ENCODE data around the gene SLC22A16.
A peak's percentile ranks its signal among the peaks of the same experiment; 100 is the strongest.

Gene SLC22A16

DNA sequence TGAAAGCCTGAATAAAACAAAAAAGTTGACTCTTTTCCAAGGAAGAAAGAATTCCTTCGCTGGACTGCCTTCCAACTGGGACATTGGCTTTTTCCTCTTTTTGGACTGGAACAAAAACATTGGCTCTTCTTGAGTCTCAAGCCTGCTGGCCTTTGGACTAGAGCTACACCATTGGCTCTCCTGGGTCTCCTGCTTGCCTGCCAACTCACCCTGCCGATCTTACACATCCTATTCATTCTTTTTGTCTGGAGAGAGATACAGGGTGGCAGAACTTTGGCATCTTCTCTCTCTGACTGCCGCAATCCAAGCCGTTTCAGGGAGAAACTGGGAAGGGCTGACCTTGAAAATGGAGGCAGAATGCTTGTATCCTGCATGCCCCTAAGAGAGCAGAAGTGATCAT is 81.2 kb downstream of the SLC22A16 start:
- no peak for TF ChIP-seq POLR2A (IDR thresholded peaks at IDR 0.05; ENCODE audit: low read depth, low read length)
- no peak for TF ChIP-seq TAF1 (IDR thresholded peaks at IDR 0.05; ENCODE audit: borderline replicate concordance, low read depth, low read length)
- TF ChIP-seq POLR2AphosphoS5 (IDR thresholded peaks at IDR 0.05; ENCODE audit: low read depth, low read length): no peak
- FAIRE-seq: no peak
- DNase-seq (ENCODE audit: insufficient read length): no peak

DNA sequence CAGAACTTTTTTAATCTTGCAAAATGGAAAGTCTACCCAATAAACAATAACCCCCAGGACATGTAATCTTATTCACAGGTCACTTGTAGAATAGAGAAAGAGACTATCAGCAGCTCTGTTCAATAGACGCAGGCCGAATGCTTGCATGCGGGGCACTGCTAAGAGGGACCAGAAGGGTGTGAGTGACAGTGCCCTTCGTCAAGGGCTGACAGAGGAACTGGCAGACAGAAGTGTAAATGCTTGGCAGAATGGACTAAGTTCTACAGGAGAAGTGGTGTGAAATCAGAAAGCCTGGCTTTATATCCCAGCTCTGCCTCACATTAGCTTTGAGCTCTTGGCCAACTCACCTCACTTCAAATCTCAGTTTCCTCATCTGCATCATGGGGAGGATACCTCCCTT is 82.0 kb downstream of the SLC22A16 start:
- no peak for DNase-seq (ENCODE audit: insufficient read length)
- FAIRE-seq: no peak
- no peak for TF ChIP-seq POLR2A (IDR thresholded peaks at IDR 0.05; ENCODE audit: low read depth, low read length)
- no peak for TF ChIP-seq POLR2AphosphoS5 (IDR thresholded peaks at IDR 0.05; ENCODE audit: low read depth, low read length)
- TF ChIP-seq TAF1 (IDR thresholded peaks at IDR 0.05; ENCODE audit: borderline replicate concordance, low read depth, low read length): no peak

DNA sequence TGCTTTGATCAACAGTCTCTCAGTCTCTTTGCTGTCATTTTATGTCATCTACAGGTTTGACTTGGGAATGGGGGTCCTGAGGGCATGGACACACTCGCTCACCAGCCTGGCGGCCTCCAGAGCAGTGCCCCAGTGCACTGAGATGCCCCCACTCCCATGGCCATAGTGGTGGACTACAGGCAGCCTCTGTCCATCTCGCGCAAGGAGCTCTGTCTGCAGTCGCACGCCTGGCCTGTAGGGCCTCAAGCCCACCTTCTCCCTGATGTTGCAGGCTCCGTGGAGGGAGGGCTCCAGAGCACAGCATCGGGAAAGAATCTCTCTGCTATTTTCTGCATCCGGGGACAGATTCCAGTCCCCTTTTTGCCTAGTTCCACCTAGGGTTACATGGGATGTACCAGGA is 83.7 kb downstream of the SLC22A16 start:
- TF ChIP-seq POLR2AphosphoS5 (IDR thresholded peaks at IDR 0.05; ENCODE audit: low read depth, low read length) (no peak), TAF1 (IDR thresholded peaks at IDR 0.05; ENCODE audit: borderline replicate concordance, low read depth, low read length) (no peak), POLR2A (IDR thresholded peaks at IDR 0.05; ENCODE audit: low read depth, low read length) (no peak)
- no peak for FAIRE-seq

DNA sequence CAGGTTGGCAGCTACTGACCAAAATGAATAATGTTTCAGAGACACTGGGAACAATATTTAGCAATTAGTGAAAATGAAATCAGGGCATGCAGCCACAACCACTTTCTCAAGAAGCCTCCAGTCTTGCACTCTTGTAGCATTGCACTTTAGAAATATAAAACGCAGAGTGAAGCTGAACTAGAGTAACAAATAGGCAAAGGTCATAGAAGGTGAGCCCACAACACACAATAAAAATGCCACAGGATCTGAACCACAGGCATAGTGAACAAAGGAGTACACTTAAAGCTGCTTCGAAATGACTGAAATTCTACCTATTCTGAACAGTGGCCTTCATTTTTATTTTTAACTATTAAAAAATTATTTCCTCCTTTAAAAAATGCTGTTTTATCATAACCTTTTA is 86.0 kb downstream of the SLC22A16 start:
- TF ChIP-seq POLR2A (IDR thresholded peaks at IDR 0.05; ENCODE audit: low read depth, low read length) (no peak), POLR2AphosphoS5 (IDR thresholded peaks at IDR 0.05; ENCODE audit: low read depth, low read length) (no peak), TAF1 (IDR thresholded peaks at IDR 0.05; ENCODE audit: borderline replicate concordance, low read depth, low read length) (no peak)
- FAIRE-seq (peak; percentile 71), DNase-seq (ENCODE audit: insufficient read length) (no peak)

More for the DNA sequence above, 83.7 kb downstream of the SLC22A16 start:
- no peak for DNase-seq (ENCODE audit: insufficient read length)

DNA sequence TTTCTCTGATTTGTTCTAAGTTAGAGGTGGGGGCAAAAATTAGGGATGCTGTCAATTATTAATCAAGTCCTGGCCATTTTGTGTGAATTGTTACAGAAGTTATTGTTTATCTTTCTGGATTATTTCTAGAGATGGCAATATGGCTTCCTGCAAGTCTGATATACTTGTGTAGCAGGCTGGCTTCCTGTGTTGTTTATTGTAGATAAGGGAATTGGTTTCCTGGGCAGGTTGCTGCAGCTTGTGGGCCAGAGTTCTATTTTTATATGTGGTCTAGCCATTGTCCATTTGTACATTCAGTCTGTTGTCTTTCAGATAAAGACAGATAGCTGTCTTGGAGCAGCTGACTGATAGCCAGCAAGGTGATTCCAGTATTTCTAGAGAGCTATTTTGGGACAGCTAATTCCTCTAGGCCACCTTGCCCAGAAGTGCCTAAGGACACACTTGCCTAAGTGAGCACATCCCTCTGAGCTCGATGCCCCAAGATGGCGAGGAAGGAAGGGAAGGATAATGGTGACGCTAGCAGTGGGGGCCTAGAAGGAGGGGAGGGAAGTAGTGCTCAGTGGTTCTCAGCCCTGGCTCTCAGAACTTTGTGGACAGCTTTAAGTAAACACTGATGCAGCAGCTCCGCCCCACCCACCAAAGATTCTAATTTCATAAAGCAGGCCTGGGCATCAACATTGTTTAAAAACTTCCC is 86.6 kb downstream of the SLC22A16 start:
- no peak for FAIRE-seq
- no peak for TF ChIP-seq POLR2AphosphoS5 (IDR thresholded peaks at IDR 0.05; ENCODE audit: low read depth, low read length)
- TF ChIP-seq TAF1 (IDR thresholded peaks at IDR 0.05; ENCODE audit: borderline replicate concordance, low read depth, low read length): no peak
- TF ChIP-seq POLR2A (IDR thresholded peaks at IDR 0.05; ENCODE audit: low read depth, low read length): no peak
- DNase-seq (ENCODE audit: insufficient read length): no peak

DNA sequence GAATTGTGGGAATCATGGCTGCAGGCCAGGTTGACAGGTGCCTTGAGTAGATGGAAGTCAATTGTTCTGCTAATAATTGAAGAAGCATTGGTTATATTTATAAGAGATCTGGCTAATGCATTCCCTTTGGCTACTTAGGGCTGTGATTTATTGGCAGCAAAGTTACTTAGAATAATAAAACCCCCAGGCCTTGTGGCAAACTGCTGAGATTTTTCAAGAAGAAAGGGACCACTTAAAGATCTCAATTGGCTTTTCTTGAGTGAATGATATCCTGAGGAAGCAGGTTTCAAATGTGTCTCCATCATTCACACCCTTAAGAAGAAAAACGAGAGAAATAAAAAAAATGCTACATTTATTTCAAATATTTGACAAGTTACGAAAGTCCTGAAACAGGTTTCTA is 88.4 kb downstream of the SLC22A16 start:
- no peak for DNase-seq (ENCODE audit: insufficient read length)
- FAIRE-seq: no peak
- no peak for TF ChIP-seq POLR2A (IDR thresholded peaks at IDR 0.05; ENCODE audit: low read depth, low read length)
- no peak for TF ChIP-seq POLR2AphosphoS5 (IDR thresholded peaks at IDR 0.05; ENCODE audit: low read depth, low read length)
- no peak for TF ChIP-seq TAF1 (IDR thresholded peaks at IDR 0.05; ENCODE audit: borderline replicate concordance, low read depth, low read length)

DNA sequence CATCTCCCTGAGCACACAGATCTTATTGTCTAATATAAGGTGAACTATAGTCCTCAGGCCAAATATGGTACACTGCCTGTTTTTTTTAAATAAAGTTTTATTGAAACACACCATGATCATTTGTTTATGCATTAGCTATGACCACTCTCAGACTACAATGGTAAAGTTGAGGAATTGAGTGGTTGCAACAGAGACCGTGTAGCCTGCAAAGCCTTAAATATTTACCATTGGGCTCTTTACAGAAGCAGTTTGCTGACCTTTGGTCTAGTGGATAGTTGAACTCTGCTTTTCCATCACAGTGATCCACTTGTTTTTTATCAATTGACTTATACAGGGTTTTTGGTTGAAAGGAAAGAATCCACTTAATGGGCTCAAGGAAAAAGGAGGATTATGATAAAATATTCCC is 91.0 kb downstream of the SLC22A16 start:
- no peak for TF ChIP-seq TAF1 (IDR thresholded peaks at IDR 0.05; ENCODE audit: borderline replicate concordance, low read depth, low read length)
- no peak for TF ChIP-seq POLR2AphosphoS5 (IDR thresholded peaks at IDR 0.05; ENCODE audit: low read depth, low read length)
- TF ChIP-seq POLR2A (IDR thresholded peaks at IDR 0.05; ENCODE audit: low read depth, low read length): no peak
- DNase-seq (ENCODE audit: insufficient read length) (no peak), FAIRE-seq (no peak)

DNA sequence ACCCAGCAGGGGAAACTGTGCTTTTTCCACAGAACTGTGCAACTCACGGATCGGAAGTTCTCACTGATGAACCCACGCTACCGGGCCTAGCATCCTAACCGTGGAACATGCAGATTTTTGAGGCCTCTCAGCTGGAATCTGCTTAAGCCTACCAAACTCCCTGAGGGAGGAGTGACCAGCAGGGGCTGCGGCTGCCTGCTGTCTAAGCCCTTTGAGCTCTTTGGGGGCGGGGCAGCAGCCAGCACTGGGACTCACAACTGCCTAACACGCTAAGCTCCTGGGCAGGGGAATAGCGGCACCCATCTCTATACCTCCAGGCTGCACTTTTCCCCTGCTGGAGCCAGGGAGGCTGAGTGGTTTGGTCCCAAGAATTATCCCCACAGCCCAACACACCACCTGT is 97.9 kb downstream of the SLC22A16 start:
- DNase-seq (ENCODE audit: insufficient read length): no peak
- no peak for FAIRE-seq
- TF ChIP-seq POLR2AphosphoS5 (IDR thresholded peaks at IDR 0.05; ENCODE audit: low read depth, low read length) (no peak), TAF1 (IDR thresholded peaks at IDR 0.05; ENCODE audit: borderline replicate concordance, low read depth, low read length) (no peak), POLR2A (IDR thresholded peaks at IDR 0.05; ENCODE audit: low read depth, low read length) (no peak)
